ENCODE results near the gene RFC2. TPM values are rescaled to one million over a fixed set of nuclear protein-coding genes. Genes with fewer than 3 reads are reported as not detected.

Gene RFC2
- total RNA-seq, 1 donor from 2014 or later = 14.5 TPM

- peaks cover 41% of the 10 kb centered on the region for H3K4me1 ChIP-seq
- H3K36me3 ChIP-seq = no peaks in the 10 kb centered on the region
- no peaks in the 10 kb centered on the region for H3K27me3 ChIP-seq
- H3K27ac ChIP-seq = no peak overlapping the region
- intact Hi-C loops (cut with DNase I) = no loop called here
- TF ChIP-seq POLR2AphosphoS5 (IDR thresholded peaks at IDR 0.05; ENCODE audit: insufficient read depth in 1 of 2, low read depth in 1 of 2) = no peak
- no peaks in the 10 kb centered on the region for H3K9me3 ChIP-seq
- no peak overlapping the region for H3K4me3 ChIP-seq
- no peak for DNase-seq (ENCODE audit: extremely low spot score in 2 of 2)
These were observed 43.5 kb upstream of the RFC2 start for GRCh38 chr7:74297516-74298233.

- no peak for TF ChIP-seq POLR2A (IDR thresholded peaks at IDR 0.05)
- TF ChIP-seq, protein P1, sequence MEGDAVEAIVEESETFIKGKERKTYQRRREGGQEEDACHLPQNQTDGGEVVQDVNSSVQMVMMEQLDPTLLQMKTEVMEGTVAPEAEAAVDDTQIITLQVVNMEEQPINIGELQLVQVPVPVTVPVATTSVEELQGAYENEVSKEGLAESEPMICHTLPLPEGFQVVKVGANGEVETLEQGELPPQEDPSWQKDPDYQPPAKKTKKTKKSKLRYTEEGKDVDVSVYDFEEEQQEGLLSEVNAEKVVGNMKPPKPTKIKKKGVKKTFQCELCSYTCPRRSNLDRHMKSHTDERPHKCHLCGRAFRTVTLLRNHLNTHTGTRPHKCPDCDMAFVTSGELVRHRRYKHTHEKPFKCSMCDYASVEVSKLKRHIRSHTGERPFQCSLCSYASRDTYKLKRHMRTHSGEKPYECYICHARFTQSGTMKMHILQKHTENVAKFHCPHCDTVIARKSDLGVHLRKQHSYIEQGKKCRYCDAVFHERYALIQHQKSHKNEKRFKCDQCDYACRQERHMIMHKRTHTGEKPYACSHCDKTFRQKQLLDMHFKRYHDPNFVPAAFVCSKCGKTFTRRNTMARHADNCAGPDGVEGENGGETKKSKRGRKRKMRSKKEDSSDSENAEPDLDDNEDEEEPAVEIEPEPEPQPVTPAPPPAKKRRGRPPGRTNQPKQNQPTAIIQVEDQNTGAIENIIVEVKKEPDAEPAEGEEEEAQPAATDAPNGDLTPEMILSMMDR (IDR thresholded peaks at IDR 0.05) = no peak
- peak in 1 of 2 donors; percentile 28 for TF ChIP-seq POLR2AphosphoS5 (IDR thresholded peaks at IDR 0.05; ENCODE audit: insufficient read depth in 1 of 2, low read depth in 1 of 2)
- Histone ChIP-seq H3K4me3 (no peak overlapping the region), H3K36me3 (no peaks in the 10 kb centered on the region), H3K9me3 (no peaks in the 10 kb centered on the region), H3K27me3 (no peaks in the 10 kb centered on the region), H3K4me1 (peaks cover 55% of the 10 kb centered on the region), H3K27ac (peak overlapping the region; percentile 3)
- no peak for DNase-seq (ENCODE audit: extremely low spot score in 2 of 2)
- intact Hi-C loops (cut with DNase I) = loop anchor here (5.0 kb wide), 1 partner anchor 37 kb away; no protein-coding TSS in a partner anchor
These were observed 40.2 kb upstream of the RFC2 start for GRCh38 chr7:74294191-74294998.

DNA sequence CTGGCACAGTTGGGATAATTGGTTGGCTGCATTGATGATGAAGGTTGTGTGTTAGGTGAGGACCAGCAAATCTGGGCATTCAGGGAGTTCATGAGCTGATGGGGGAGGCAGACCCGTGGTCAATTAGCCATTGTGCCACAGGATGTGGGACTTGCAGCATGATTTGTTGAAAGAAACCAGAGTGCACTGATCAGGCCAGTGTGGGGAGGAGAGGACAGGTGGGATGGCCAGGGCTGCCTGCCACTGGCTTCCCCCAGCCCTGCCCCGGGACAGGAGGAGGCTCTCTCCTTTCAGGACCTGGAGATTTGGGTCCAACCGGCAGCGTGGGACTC, 39.3 kb upstream of the RFC2 start:
- TF ChIP-seq, protein P1 (IDR thresholded peaks at IDR 0.05) = no peak
- no peak for TF ChIP-seq POLR2AphosphoS5 (IDR thresholded peaks at IDR 0.05; ENCODE audit: insufficient read depth in 1 of 2, low read depth in 1 of 2)
- no peak for TF ChIP-seq POLR2A (IDR thresholded peaks at IDR 0.05)
- H3K36me3 ChIP-seq = no peaks in the 10 kb centered on the region
- no peak for DNase-seq (ENCODE audit: extremely low spot score in 2 of 2)
- peaks cover 55% of the 10 kb centered on the region for H3K4me1 ChIP-seq
- intact Hi-C loops (cut with DNase I) = loop anchor here (5.0 kb wide), 1 partner anchor 36 kb away; no protein-coding TSS in a partner anchor
- peak overlapping the region; percentile 0 for H3K27ac ChIP-seq
- H3K9me3 ChIP-seq = no peaks in the 10 kb centered on the region
- no peaks in the 10 kb centered on the region for H3K27me3 ChIP-seq
- no peak overlapping the region for H3K4me3 ChIP-seq

DNA sequence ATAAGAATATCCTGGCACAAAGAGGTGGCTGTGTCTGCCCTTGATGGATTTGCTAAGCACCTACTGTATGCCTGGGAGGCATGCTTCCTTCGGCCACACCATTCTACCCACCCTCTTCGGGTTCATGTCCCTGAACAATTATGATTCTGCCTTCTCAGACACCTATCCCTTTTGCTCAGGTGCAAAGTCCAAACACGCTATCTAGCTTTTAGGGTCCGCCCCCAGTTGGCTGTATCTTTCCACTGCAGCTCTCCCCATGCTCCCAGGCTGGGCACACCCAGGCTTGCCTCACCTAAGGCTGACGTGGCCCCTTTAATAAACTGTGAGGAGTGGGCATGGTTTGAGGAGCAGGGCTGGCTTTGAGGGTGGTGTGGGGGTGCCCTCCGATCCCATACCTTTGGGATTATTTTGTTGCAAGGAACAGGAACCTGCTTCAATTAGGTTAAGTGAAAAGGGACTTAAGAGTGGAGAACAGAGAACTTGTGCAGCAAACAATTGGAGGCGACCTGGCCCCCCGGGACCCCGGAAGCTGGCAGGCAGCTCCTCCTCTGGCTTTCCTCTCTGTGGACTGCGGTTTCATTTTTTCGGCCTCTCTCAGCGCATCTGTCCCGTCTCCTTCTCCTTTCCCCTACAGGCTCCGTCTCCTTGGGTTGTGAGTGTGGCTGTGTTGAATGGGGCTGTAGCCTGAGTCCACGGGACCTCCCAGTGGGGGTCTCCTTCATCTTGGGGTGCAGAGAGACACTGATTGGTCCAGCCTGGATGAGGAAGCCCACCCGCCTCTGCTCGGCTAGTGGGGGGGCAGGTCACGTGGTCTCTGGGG, 38.8 kb upstream of the RFC2 start:
- Histone ChIP-seq H3K27me3 (no peaks in the 10 kb centered on the region), H3K36me3 (no peaks in the 10 kb centered on the region), H3K4me1 (peaks cover 56% of the 10 kb centered on the region), H3K27ac (peak overlapping the region; percentile 0), H3K4me3 (no peak overlapping the region), H3K9me3 (no peaks in the 10 kb centered on the region)
- no peak for DNase-seq (ENCODE audit: extremely low spot score in 2 of 2)
- TF ChIP-seq POLR2A (IDR thresholded peaks at IDR 0.05) = no peak
- no peak for TF ChIP-seq POLR2AphosphoS5 (IDR thresholded peaks at IDR 0.05; ENCODE audit: insufficient read depth in 1 of 2, low read depth in 1 of 2)
- TF ChIP-seq, protein P1 (IDR thresholded peaks at IDR 0.05) = no peak
- intact Hi-C loops (cut with DNase I) = loop anchor here (5.0 kb wide), 1 partner anchor 36 kb away; no protein-coding TSS in a partner anchor

DNA sequence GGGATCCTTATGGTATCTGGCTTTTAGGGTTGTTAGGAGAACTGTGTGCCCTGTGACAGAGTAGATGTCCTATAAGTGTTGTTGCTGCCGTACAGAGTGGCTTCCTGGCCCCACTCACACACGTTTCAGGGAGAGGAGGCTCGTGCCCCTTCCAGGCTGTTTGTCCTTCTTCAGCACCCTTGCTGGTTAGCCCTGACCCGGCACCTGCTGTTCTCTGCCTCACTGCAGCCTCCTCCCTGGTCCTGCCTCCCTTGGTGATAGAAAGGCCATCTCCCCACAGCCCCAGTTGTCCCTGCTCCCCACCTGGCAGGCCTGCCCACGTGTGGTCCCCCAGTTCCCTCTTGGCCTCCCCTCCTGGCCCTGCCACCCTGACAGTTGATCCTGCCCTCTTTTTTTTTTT, 37.3 kb upstream of the RFC2 start:
- TF ChIP-seq POLR2AphosphoS5 (IDR thresholded peaks at IDR 0.05; ENCODE audit: insufficient read depth in 1 of 2, low read depth in 1 of 2) (no peak), POLR2A (IDR thresholded peaks at IDR 0.05) (no peak)
- TF ChIP-seq, protein P1 (IDR thresholded peaks at IDR 0.05) = no peak
- Histone ChIP-seq H3K4me1 (peaks cover 56% of the 10 kb centered on the region), H3K27ac (no peak overlapping the region), H3K27me3 (no peaks in the 10 kb centered on the region), H3K4me3 (no peak overlapping the region), H3K36me3 (no peaks in the 10 kb centered on the region), H3K9me3 (no peaks in the 10 kb centered on the region)
- intact Hi-C loops (cut with DNase I) = loop anchor here (5.0 kb wide), 1 partner anchor 34 kb away; no protein-coding TSS in a partner anchor
- DNase-seq (ENCODE audit: extremely low spot score in 2 of 2) = no peak

All from vagina (tissue), 2 donors.